HG03159 (cell line): ENCODE data around the gene CNOT3.
A peak's percentile ranks its signal among the peaks of the same experiment; 100 is the strongest.
"Not testable (repeated sequence)": the region's sequence is repeated elsewhere in the genome, so short reads cannot be mapped to it uniquely, and the experiment has no call there.

Source experiments
- ATAC-seq: cut with Tn5 transposase; IDR thresholded peaks from one replicate; pipeline ENCODE4 v1.9.1; 2021; ENCODE audit warnings: mild to moderate bottlenecking, moderate library complexity; ENCODE audit not compliant: unreplicated experiment

CNOT3 gene

GRCh38 chr19:54165222-54165621 lies 27.7 kb downstream of the CNOT3 start:
- ATAC-seq: no peak

DNA sequence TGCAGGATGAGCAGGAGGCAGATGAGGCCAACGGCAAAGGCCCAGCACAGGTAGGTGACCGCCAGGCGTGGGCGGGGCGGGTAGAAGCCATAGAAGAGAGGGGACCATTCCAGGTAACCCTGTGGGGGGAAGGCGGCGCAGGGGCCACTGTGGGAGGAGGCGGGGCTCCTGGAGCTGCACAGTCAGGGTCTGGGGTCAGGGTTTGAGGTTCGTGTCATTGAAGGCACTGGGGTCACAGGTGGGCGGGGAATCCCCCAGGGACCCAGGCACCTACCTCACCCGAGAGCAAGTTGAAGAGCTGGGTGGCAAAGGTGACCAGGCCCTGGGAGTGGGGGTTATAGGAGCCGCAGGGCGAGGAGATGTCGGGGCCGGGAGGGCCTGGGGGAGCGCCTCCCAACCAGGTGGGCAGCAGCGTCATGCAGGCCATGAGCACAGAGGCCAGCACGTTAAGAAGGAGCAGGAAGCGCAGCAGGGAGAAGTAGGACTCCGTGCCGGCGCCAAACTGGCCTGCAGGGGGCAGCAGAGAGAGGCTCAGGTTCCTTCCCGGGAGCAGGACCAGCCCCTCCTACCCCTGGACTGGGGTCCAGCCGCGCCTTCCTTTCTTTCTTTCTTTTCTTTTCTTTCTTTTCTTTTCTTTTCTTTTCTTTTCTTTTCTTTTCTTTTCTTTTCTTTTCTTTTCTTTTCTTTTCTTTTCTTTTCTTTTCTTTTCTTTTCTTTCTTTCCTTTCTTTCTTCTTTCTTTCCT lies 30.8 kb downstream of the CNOT3 start:
- ATAC-seq: no peak

- no peak for ATAC-seq
These were observed 31.7 kb downstream of the CNOT3 start for GRCh38 chr19:54169149-54169740.

DNA sequence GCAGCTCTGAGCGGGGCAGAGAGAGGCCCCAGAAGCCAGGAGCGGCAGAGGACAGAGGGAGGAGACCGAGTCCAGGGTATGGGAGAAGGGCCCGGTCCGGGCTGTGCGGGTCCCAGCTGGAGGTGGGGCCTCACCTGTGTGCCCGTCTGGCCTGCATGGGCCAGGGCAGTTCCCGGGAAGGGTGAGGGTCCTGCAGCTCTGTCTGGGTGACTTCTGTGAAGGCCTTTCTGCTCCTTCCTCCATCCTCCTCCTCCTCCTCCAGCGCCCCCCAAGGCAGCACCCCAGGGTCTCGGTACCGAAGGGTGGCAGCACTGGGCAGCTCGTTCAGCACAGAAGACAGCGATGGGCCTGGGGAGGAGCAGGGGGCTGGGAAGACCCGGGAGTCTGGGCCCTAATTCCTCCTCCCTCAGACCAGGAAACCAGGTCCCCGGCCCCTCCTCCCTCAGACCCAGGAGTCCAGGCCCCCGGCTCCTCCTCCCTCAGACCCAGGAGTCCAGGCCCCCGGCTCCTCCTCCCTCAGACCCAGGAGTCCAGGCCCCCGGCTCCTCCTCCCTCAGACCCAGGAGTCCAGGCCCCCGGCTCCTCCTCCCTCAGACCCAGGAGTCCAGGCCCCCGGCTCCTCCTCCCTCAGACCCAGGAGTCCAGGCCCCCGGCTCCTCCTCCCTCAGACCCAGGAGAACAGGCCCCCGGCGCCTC lies 34.3 kb downstream of the CNOT3 start:
- ATAC-seq: not testable (repeated sequence)

DNA sequence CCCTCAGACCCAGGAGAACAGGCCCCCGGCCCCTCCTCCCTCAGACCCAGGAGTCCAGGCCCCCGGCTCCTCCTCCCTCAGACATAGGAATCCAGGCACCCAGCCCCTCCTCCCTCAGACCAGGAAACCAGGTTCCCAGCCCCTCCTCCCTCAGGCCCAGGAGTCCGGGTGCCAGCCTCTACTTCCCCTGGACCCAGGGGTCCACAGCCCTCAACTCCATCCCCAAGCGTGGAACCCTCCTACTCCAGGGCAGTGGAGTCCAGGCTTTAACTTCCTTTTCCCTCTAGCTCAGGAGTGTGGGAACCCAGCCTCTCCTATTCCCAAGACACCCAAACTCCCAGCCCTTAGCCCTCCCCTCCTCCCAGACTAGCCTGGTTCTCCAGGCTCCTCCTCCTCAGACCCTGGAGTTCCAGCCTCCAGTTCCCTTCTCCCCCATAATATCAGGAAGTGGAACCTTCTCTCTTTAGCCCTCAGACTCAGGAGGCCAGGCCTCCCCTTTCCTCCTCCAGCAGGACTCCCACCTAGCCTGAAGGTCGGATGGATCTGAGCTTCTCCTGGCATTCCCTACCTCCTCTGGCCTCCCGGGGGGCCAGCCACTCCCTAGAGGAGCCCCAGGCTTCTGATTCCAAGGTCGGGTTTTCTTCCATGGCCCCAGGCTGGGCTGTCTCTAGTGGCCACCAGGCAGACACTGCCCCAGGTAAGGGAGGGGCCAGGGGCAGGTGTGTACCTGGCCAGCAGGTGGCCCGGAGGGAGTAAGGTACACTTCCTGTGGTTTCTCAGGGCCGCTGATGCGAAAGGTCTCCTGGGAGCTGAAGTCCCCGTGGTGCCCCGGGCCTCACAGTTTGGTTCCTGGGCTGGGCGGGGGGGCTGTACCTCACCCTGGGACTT lies 35.2 kb downstream of the CNOT3 start, which contains the start of gene TMC4:
Gene TMC4 (minus strand): TSS at position 690 of the 888 bp plus-strand sequence. CDS start 43 bp downstream, at position 647.
- ATAC-seq: no peak

GRCh38 chr19:54173359-54173699 lies 35.8 kb downstream of the CNOT3 start:
- no peak for ATAC-seq

GRCh38 chr19:54173951-54174834 lies 36.6 kb downstream of the CNOT3 start:
- no peak for ATAC-seq

DNA sequence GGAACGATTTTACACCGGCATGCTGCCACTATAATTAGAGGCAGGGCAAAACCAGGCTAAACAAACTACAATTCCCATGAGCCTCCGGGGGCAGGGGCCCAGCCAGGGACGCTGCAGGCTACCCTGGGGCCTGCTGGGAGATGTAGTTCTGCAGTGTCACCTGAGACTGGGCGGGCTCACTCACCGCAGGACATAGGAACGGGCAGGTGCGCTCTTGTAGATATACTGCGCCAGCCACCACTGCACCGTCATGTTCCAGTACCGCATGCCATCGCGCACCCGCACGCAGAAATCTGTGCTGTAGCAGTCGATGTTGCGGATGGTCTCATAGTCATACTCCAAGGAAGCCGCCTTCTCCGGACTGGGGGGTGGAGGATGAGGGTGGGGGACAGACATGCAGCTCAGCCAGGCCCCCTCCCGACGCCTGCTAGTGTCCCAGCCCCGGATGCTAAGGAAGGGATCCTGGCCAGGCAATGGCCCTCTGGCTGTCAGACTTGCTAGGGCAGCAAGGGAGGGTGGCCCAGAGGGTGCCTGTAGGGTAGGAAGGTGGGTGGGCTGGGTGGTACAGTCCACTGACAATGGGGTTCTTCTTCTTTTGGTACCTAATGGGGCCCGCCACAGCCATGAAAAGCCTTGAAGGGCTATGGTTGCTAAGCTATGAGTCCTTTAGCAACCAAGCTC lies 41.2 kb downstream of the CNOT3 start:
- no peak for ATAC-seq

GRCh38 chr19:54179262-54179852 lies 41.8 kb downstream of the CNOT3 start:
- no peak for ATAC-seq

GRCh38 chr19:54179921-54180461 lies 42.4 kb downstream of the CNOT3 start:
- no peak for ATAC-seq

DNA sequence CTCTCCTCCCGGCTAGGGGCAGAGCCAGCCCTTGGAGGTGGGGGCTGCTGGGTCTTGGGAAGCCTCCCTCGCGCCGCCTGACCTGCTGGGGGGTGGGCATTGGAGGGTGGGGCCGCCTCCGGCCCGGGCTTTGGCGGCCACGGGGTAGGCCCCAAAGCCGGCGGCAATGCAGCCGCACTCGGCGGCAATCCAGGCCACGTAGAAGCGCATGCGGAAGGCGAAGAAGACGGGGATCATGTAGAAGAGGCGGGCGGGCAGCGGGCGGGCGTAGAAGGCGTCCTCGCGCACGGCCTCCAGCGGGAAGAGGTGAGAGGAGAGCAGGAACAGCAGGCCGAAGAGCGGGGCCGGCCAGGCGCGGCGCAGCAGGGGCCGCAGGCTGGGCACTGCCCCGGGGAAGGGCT lies 43.1 kb downstream of the CNOT3 start:
- ATAC-seq: no peak

DNA sequence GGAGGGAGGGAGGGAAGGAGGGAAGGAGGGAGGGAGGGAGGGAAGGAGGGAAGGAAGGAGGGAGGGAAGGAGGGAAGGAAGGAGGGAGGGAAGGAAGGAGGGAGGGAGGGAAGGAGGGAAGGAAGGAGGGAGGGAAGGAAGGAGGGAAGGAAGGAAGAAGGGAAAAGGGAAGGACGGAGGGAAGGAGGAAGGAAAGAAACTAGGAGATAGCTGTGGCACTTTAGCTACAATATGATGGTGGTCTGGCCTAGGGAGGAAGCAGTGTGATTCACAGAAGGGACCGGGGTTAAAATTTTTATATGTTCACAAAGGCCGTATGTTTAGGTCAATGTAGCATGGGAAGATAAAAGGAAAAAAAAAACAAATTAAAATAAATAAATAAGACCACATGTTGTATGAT lies 44.3 kb downstream of the CNOT3 start:
- not testable (repeated sequence) for ATAC-seq

- ATAC-seq: no peak
These were observed 45.9 kb downstream of the CNOT3 start for GRCh38 chr19:54183431-54183830.

GRCh38 chr19:54186351-54186750 lies 48.8 kb downstream of the CNOT3 start:
- no peak for ATAC-seq

GRCh38 chr19:54186934-54187381 lies 49.4 kb downstream of the CNOT3 start:
- ATAC-seq: no peak

DNA sequence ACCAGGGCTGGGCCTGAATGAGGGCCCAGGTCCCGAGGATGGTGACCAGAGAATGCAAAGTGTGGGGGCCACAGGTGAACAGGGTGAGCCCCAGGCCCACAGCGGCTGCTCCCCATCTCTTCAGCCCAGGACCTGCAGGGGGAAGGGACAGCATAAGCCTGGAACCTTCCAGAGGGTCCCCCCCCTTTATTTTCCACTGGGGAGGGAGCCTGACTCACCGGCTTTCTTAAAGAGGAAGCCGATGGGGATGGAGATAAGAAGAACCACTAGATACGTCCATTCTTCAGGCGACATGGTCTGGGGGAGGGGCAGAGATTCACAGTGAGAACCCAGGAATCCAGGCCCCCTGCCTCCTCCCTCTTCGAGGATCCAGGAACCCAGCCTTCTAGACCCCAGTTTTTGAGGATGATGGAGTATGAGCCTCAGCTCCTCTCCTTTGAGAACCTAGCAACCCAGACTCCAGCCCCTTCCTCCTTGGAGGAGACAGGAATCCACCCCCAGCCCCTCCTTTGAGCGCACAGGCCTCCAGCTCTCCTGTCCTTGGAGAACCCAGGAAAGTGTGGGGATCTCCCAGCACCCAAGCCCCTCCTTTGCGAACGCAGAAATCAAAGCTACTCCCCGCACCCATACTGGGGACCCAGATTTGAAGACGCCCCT lies 50.8 kb downstream of the CNOT3 start:
- ATAC-seq: no peak

GRCh38 chr19:54189145-54189734 lies 51.7 kb downstream of the CNOT3 start, which contains the start of gene MBOAT7:
Gene MBOAT7, minus strand, starts transcription at chr19:54189580. Its CDS starts 1,072 bp downstream, at chr19:54188508.
- peak; percentile 47 for ATAC-seq
